Measurements from ENCODE around the gene ABCF1. TPM values are rescaled to one million over a fixed set of nuclear protein-coding genes. Genes with fewer than 3 reads are reported as not detected.

Gene ABCF1
- total RNA-seq, 2 experiments from 2014 or later: 64.3 to 65.2 TPM

DNA sequence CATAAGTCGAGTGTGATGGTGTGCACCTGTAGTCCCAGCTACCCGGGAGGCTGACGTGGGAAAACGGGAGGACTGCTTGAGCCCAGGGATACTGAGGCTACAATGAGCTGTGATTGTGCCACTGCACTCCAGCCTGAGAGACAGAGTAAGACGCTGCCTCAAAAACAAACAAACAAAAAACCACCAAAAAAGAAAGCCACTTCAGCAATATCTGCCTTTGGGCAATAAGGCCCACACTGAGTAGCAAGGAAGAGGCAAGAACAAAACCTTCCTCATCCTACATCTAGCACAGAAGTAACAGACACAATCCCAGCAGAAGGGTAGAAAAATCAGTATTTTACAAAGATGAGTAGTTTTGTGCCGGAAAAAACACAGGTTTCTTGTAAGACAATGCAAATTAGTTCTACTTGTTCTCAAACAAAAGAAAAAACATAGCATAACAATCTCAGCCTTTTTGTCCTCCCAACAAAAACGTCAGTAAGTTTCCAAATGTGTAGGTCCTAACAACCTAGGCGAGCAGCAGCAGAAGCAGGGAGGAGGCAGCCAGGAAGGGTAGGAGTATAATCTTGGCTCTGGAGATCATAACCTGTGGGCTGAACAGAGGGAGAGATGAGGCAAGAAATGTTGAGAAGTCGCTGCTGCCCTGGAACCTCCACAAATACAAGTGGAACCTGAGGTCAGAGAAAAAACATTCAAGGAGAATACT is 40.1 kb downstream of the ABCF1 start:
- no peak for DNase-seq
- ChIA-PET CTCF (interaction anchor here (0.7 to 2.7 kb wide), 5 partner anchors 14 to 127 kb away, joined by 3 to 14 read pairs (median 7); no protein-coding TSS in a partner anchor), POLR2A (interaction anchor here (1.0 to 4.8 kb wide), 7 partner anchors 10 to 108 kb away, joined by 3 to 97 read pairs (median 6); partner anchors contain the start of genes ABCF1 and PRR3)
- Mint-ChIP-seq H3K36me3 (ENCODE audit: low read depth) (peaks cover 84% of the 10 kb centered on the region), H3K9me3 (no peaks in the 10 kb centered on the region), H3K27ac (peak overlapping the region; percentile 24), H3K27me3 (no peaks in the 10 kb centered on the region), H3K4me1 (peaks cover 67% of the 10 kb centered on the region), H3K4me3 (no peak overlapping the region)

DNA sequence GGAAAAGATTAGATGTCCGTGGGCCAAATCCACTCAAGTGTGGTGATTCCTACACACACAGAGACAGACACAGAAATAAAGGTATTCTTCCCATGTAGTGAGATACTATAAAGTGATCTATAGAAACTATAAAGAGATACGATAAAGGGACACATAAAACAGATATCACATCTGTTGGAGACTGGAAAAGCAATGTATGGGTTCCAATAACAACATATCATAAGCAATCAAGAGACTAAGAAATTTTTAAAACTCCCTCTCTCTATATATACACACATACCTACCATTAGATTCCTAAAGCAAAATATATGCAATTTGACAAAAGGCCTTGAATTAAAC is 40.6 kb downstream of the ABCF1 start:
- CTCF ChIA-PET: interaction anchor here (0.7 to 4.2 kb wide), 6 partner anchors 14 to 130 kb away, joined by 3 to 37 read pairs (median 16); no protein-coding TSS in a partner anchor
- Mint-ChIP-seq H3K4me3 (no peak overlapping the region), H3K27me3 (no peaks in the 10 kb centered on the region), H3K4me1 (peaks cover 65% of the 10 kb centered on the region), H3K36me3 (ENCODE audit: low read depth) (peaks cover 84% of the 10 kb centered on the region), H3K9me3 (no peaks in the 10 kb centered on the region), H3K27ac (no peak overlapping the region)
- POLR2A ChIA-PET: interaction anchor here (0.9 to 4.8 kb wide), 3 partner anchors 14 to 118 kb away, joined by 3 to 97 read pairs (median 87); partner anchors contain the start of gene TUBB
- no peak for DNase-seq

DNA sequence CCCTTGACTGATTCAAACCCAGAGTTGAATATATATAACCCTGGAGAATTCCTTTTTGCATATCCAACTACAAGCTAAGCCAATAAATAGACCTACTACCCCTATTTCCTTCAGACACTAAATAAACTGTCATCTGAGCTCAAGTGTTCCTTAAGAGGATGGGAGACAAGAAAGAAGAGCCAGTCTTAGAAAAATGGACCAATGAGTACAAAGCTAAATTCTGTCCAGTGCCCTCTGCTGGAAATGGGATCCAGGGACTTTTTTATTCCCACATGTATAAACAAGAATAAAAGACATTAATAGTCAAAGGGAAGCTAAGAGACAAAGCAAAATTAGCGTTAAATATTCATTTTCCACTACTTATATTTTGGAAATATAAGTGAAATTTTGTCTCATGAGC is 41.0 kb downstream of the ABCF1 start:
- no peak for DNase-seq
- peaks cover 88% of the 10 kb centered on the region for H3K36me3 Mint-ChIP-seq (ENCODE audit: low read depth)
- no peak overlapping the region for H3K27ac Mint-ChIP-seq
- no peak overlapping the region for H3K4me3 Mint-ChIP-seq
- ChIA-PET CTCF (interaction anchor here (0.7 to 4.2 kb wide), 9 partner anchors 14 to 130 kb away, joined by 3 to 37 read pairs (median 10); no protein-coding TSS in a partner anchor), POLR2A (interaction anchor here (0.9 to 4.8 kb wide), 10 partner anchors 14 to 130 kb away, joined by 3 to 97 read pairs (median 6); partner anchors contain the start of genes ABCF1, C6orf136, GNL1 and PRR3)
- H3K4me1 Mint-ChIP-seq: peaks cover 65% of the 10 kb centered on the region
- no peaks in the 10 kb centered on the region for H3K27me3 Mint-ChIP-seq
- no peaks in the 10 kb centered on the region for H3K9me3 Mint-ChIP-seq

DNA sequence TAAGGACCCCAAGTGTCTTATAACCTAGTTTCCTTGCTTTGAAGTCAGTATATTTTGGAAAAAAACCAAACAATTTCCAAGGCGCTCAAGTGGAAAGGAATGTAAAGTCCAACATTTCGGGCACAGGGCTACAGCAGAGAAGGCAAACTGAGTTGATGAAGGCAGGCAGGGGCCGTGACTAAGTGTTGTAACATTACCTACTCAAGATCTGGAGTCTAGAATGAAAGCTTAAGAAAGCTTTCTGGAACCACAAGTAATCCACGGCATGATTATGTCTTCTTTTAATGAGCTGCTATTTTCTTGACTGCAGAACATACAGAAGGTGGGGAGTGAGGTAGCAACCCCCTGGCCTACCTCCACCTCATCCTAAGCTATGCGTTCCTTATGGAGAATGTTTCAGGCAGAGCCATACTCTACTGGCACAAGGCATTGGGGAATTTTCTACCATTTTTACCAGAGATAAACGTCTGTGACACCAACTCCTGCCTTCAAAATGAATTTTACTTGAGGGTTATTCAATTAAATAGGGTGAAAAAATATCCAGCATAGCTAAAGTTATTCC is 41.5 kb downstream of the ABCF1 start:
- no peaks in the 10 kb centered on the region for H3K27me3 Mint-ChIP-seq
- no peak for DNase-seq
- ChIA-PET POLR2A (interaction anchor here (0.8 to 4.8 kb wide), 20 partner anchors 15 to 400 kb away, joined by 3 to 97 read pairs (median 4); partner anchors contain the start of genes ABCF1, C6orf136, GNL1 and MDC1), CTCF (interaction anchor here (1.2 to 4.2 kb wide), 11 partner anchors 15 to 131 kb away, joined by 3 to 37 read pairs (median 5); partner anchors contain the start of genes DHX16 and FLOT1)
- peaks cover 61% of the 10 kb centered on the region for H3K4me1 Mint-ChIP-seq
- H3K36me3 Mint-ChIP-seq (ENCODE audit: low read depth): peaks cover 84% of the 10 kb centered on the region
- H3K4me3 Mint-ChIP-seq: no peak overlapping the region
- no peaks in the 10 kb centered on the region for H3K9me3 Mint-ChIP-seq
- peak overlapping the region; percentile 73 for H3K27ac Mint-ChIP-seq

DNA sequence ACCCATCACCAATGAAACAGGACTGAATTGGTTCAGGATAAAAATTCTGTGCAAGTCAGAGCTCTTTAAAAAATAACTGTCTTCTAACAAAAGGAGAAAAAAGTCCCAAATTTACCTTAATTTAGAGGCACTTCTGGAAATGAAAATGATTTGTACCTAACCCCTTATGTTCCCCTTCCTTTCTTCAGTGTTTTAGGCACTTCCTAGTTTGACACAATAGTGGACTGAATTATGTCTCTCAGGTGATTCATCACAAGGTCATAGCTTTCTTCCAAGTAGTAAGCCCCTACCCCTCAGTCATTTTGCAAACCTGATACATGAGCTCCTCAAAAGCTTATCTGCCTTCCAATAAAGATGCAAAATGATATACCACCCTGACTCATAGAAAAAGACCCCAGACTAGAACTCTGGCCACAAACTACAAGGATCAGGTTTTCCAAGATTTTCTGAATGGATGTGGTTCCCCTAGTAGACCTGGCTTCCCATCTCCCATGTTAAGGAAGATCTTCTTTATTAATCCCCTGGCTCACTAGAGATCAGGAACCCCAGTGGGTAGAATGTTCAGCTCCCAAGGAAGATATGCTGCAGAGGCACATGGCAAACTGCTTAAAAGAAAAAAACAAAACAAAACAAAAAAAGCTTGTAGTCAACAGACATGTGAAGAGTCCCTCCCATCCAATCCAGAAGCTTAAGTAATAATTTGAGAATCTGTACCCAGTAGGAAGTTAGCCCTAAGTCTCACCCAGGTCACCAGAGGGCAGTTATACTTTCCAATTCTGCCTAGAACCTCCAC is 42.2 kb downstream of the ABCF1 start:
- no peak for DNase-seq
- Mint-ChIP-seq H3K27ac (peak overlapping the region; percentile 73), H3K36me3 (ENCODE audit: low read depth) (peaks cover 81% of the 10 kb centered on the region), H3K9me3 (no peaks in the 10 kb centered on the region), H3K4me3 (peak overlapping the region; percentile 91), H3K4me1 (peaks cover 63% of the 10 kb centered on the region), H3K27me3 (no peaks in the 10 kb centered on the region)
- ChIA-PET POLR2A (interaction anchor here (0.8 to 4.8 kb wide), 20 partner anchors 15 to 400 kb away, joined by 3 to 97 read pairs (median 4); partner anchors contain the start of genes ABCF1, C6orf136, DHX16 and GNL1), CTCF (interaction anchor here (1.2 to 4.2 kb wide), 12 partner anchors 16 to 131 kb away, joined by 3 to 37 read pairs (median 5); partner anchors contain the start of genes DHX16 and FLOT1)

DNA sequence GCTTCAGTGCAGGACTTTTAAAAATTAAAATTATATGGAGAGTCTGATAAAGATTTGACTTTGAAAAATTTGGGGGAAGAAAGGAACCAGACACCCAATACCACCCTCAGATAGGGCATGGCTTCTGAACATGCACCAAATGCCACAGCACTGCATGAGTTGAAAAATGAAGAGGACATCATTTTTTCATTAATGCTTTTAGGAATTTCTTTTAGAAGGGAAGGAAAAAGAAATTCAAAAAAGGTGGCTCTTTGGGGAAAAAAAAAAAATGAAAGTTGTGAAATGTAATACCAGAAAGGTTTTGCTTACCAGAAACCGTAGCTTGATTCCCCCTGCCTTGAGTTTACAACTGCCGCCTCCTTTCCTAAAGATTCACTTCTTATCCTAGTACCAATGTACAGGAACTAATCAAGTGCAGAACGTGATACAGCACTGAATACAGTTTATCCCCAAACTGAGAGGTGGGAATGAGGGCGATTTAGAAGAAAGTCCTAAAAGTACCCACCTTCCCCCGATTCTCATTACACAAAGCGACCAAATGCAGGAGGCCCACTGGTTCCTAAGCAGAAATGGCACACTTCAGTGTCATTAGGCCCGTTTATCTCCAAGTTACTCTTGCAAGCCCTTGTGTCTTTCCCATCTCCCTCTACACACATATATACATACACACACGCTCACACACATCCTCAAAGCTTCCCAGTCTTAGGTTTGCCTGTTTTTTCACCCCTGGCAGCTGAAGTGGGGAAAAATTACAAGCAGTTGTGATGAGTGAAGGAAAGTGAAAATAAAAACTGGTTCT is 43.0 kb downstream of the ABCF1 start:
- H3K9me3 Mint-ChIP-seq: no peaks in the 10 kb centered on the region
- POLR2A ChIA-PET: interaction anchor here (0.6 to 4.8 kb wide), 39 partner anchors 9 to 880 kb away, joined by 3 to 97 read pairs (median 5); partner anchors contain the start of genes ABCF1, ATAT1, C6orf136 and DHX16

DNA sequence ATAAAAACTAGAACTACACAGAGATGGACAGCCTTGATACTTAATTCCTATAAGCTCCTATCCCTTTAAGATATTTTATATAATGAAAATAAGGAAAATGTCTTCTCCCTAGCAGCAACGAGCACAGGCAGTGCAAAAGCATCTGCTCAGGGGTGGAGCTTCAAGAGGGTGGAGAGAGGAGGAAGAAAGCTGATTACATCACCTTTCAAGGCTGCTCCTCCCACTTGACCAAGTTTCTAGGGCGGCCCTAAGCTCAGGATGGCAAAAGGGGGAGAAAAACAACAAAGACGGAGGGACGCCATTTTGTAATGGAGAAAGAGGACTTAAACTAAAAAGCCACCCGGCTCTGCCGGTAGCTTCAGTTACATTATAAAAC is 43.6 kb downstream of the ABCF1 start:
- Mint-ChIP-seq H3K36me3 (ENCODE audit: low read depth) (peaks cover 78% of the 10 kb centered on the region), H3K4me1 (peaks cover 63% of the 10 kb centered on the region), H3K4me3 (peak overlapping the region; percentile 91), H3K9me3 (no peaks in the 10 kb centered on the region), H3K27me3 (no peaks in the 10 kb centered on the region), H3K27ac (peak overlapping the region; percentile 96)
- DNase-seq: peak; percentile 88
- ChIA-PET POLR2A (interaction anchor here (0.6 to 4.8 kb wide), 39 partner anchors 9 to 880 kb away, joined by 3 to 97 read pairs (median 5); partner anchors contain the start of genes ABCF1, ATAT1, C6orf136 and DHX16), CTCF (interaction anchor here (0.6 to 4.2 kb wide), 17 partner anchors 12 to 856 kb away, joined by 3 to 37 read pairs (median 5); partner anchors contain the start of genes DHX16 and MDC1)

More for the DNA sequence above, 43.0 kb downstream of the ABCF1 start:
- no peak for DNase-seq
- H3K36me3 Mint-ChIP-seq (ENCODE audit: low read depth): peaks cover 78% of the 10 kb centered on the region
- H3K4me3 Mint-ChIP-seq: peak overlapping the region; percentile 91
- peak overlapping the region; percentile 96 for H3K27ac Mint-ChIP-seq
- peaks cover 63% of the 10 kb centered on the region for H3K4me1 Mint-ChIP-seq
- CTCF ChIA-PET: interaction anchor here (0.6 to 4.2 kb wide), 21 partner anchors 11 to 855 kb away, joined by 3 to 37 read pairs (median 7); partner anchors contain the start of genes DHX16 and MDC1
- H3K27me3 Mint-ChIP-seq: no peaks in the 10 kb centered on the region

DNA sequence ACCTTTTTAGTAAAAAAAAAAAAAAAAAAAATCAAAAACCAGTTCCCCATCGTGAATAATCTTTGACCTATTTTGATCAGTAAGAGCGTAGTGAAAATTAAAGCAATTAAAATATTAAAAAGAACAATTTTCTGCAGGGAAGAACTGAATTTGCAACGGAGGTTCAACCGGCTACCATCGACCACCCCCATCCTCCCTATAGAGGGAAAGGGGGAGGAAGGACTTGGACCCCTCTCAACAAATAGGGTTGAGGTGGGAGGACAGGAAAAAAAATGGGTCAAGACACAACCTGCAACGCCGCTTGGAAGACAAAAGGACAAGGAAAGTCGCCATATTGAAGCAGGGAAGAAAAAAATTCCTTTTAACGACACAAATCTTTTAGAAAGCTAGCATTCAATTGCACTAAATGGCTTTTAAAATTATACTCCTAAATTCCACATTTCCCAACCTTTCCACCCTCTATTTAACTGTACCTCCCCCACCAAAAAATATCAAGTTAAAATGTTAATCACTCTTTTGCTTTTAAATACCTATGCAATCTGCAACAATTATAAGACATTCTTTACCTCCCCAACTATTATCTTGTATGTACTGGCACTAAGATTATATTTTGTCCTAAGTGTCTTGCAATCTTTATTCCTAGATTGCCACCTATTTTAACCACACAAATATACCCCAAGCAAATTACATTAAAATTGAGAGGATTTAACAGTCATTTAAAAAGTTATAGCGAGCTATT is 44.1 kb downstream of the ABCF1 start:
- H3K27ac Mint-ChIP-seq: peak overlapping the region; percentile 96
- CTCF ChIA-PET: interaction anchor here (0.6 to 4.2 kb wide), 20 partner anchors 13 to 856 kb away, joined by 3 to 37 read pairs (median 4); partner anchors contain the start of genes DHX16 and MDC1
- H3K36me3 Mint-ChIP-seq (ENCODE audit: low read depth): peaks cover 77% of the 10 kb centered on the region
- H3K27me3 Mint-ChIP-seq: no peaks in the 10 kb centered on the region
- DNase-seq: peak; percentile 43
- POLR2A ChIA-PET: interaction anchor here (0.6 to 4.8 kb wide), 48 partner anchors 8 to 879 kb away, joined by 3 to 97 read pairs (median 4); partner anchors contain the start of genes ABCF1, ATAT1, C6orf136 and DHX16
- no peaks in the 10 kb centered on the region for H3K9me3 Mint-ChIP-seq
- peak overlapping the region; percentile 91 for H3K4me3 Mint-ChIP-seq
- H3K4me1 Mint-ChIP-seq: peaks cover 58% of the 10 kb centered on the region

DNA sequence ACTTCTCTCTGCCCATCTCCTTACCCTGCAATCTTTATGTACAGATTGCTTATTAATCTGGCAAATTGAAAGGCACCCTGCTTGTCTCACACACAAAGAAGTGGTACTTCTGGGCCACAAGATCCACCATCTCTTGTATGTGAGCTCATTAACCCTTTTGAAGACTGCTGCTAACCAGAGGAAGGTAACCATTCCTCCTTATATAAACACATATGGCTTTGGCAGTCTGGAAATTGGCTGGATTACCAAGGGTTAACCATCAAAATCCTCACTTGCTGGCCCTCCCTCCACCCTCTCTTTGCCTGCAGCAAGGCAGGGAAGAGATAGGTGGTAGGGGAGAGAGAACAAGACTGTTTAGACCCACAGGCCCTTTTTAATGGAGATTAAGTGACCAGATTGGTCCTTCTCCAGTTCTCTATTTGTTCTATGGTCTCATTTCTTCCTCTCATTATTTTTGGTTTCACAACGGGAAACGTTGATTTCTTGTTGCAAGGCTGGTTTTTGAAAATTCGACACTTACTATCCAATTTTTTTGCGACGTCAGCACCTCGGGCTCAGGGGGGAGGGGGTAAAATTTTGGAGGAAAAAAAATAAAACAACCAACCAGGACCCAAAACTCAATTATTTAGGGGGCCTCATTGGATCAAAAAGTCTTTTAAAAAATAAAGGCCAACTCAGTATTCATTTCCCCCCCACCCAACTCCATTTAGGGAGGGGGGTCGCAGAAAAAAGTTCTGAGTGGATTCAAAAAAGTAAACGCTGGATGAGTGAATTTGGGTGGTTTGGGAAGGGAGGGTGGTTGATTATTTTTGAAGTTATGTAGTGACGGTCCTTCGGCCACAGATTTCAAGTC is 44.9 kb downstream of the ABCF1 start:
- H3K27ac Mint-ChIP-seq: peak overlapping the region; percentile 96
- no peaks in the 10 kb centered on the region for H3K9me3 Mint-ChIP-seq
- DNase-seq: no peak
- peaks cover 51% of the 10 kb centered on the region for H3K4me1 Mint-ChIP-seq
- CTCF ChIA-PET: interaction anchor here (0.9 to 4.2 kb wide), 10 partner anchors 19 to 115 kb away, joined by 3 to 37 read pairs (median 8); partner anchors contain the start of genes DHX16 and MDC1
- POLR2A ChIA-PET: interaction anchor here (0.7 to 4.8 kb wide), 36 partner anchors 9 to 549 kb away, joined by 3 to 97 read pairs (median 6); partner anchors contain the start of genes ABCF1, ATAT1, C6orf136 and DHX16
- peaks cover 77% of the 10 kb centered on the region for H3K36me3 Mint-ChIP-seq (ENCODE audit: low read depth)
- H3K27me3 Mint-ChIP-seq: no peaks in the 10 kb centered on the region
- H3K4me3 Mint-ChIP-seq: peak overlapping the region; percentile 91

Measured in activated CD4-positive, alpha-beta memory T cell treated with anti-CD3 and anti-CD28 coated beads, Interleukin-2, amount 10 ng/mL, durations not matched to agents 7 days and 5 days (primary cell).